ENCODE data around the gene ISCU.

Gene ISCU

DNA sequence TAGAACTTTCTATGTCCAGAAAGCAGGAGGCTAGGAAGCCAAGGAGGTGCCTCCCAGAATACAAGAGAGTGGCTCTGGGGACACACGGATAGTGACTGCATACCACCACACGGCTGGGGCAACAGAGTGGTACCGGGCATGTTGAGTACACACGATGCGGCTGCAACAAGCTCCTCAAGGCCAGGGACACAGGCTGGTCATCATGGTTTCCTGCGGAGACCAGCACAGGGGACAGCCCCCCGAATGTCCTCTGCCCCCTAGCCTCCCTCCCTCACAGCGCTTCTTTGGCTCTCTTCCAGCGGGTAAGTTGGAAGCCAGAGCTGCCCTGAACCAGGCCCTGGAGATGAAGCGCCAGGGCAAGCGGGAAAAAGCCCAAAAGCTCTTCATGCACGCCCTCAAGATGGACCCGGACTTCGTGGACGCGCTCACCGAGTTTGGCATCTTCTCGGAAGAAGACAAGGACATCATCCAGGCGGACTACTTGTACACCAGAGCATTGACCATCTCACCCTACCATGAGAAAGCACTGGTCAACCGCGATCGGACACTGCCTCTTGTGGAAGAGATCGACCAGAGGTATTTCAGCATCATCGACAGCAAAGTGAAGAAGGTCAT, 44.2 kb upstream of the ISCU start:
- TF ChIP-seq, protein P1, sequence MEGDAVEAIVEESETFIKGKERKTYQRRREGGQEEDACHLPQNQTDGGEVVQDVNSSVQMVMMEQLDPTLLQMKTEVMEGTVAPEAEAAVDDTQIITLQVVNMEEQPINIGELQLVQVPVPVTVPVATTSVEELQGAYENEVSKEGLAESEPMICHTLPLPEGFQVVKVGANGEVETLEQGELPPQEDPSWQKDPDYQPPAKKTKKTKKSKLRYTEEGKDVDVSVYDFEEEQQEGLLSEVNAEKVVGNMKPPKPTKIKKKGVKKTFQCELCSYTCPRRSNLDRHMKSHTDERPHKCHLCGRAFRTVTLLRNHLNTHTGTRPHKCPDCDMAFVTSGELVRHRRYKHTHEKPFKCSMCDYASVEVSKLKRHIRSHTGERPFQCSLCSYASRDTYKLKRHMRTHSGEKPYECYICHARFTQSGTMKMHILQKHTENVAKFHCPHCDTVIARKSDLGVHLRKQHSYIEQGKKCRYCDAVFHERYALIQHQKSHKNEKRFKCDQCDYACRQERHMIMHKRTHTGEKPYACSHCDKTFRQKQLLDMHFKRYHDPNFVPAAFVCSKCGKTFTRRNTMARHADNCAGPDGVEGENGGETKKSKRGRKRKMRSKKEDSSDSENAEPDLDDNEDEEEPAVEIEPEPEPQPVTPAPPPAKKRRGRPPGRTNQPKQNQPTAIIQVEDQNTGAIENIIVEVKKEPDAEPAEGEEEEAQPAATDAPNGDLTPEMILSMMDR (conservative IDR thresholded peaks at IDR 0.05; ENCODE audit: low read length): no peak
- DNase-seq (ENCODE audit: low read depth): no peak

DNA sequence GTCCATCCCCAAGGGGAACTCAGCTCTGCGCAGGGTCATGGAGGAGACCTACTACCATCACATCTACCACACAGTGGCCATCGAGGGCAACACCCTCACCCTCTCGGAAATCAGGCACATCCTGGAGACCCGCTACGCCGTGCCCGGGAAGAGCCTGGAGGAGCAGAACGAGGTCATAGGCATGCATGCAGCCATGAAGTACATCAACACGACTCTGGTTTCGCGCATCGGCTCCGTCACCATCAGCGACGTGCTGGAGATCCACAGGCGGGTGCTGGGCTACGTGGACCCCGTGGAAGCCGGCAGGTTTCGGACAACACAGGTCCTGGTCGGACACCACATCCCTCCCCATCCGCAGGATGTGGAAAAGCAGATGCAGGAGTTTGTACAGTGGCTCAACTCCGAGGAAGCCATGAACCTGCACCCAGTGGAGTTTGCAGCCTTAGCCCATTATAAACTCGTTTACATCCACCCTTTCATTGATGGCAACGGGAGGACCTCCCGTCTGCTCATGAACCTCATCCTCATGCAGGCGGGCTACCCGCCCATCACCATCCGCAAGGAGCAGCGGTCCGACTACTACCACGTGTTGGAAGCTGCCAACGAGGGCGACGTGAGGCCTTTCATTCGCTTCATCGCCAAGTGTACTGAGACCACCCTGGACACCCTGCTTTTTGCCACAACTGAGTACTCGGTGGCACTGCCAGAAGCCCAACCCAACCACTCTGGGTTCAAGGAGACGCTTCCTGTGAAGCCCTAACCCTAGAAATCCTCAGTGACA, 43.5 kb upstream of the ISCU start:
- H3K4me3 ChIP-seq (ENCODE audit: low read length): no peak overlapping the region
- TF ChIP-seq, protein P1 (conservative IDR thresholded peaks at IDR 0.05; ENCODE audit: low read length): no peak
- no peak for DNase-seq (ENCODE audit: low read depth)

More for the DNA sequence above, 44.2 kb upstream of the ISCU start:
- no peak overlapping the region for H3K4me3 ChIP-seq (ENCODE audit: low read length)

DNA sequence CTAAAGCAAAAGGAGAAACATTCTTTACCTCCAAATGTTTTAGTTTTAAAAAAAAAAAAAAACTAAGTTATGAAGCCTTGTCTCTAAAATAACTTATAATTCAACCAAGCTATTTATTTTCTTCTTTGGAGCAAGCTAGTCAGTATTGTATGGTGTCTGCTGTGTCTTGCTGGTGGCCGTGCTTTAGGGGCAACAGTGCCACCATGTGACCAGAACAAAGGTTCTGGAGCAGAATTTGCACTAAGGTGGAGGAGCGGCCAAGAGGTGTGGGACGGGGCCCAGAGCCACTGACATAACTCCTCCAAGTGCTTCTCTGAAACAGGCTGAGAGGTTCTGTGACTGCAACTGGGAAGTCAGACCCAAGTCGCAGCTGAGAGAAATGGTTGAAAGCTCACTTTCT, 42.8 kb upstream of the ISCU start:
- H3K4me3 ChIP-seq (ENCODE audit: low read length): no peak overlapping the region
- no peak for DNase-seq (ENCODE audit: low read depth)
- TF ChIP-seq, protein P1 (conservative IDR thresholded peaks at IDR 0.05; ENCODE audit: low read length): no peak

DNA sequence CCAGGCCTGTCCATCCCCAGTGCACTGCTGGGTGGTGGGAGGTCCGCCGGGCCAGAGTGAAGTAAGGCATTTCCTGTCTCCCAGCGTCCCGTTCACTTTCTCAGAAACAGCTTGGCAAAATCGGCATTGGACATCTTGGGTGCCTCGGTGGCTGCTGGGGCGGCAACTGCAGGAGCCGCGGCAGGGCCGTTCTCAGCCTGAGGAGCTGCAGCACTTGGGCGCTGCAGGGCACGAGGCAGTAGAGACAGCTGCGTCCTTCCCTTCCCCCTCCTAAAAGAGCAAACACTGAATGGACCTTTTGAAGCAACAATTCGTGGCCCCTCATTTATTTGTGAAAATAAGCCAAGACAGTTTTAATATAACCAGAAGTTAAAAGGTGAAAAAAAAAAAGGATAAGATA, 39.0 kb upstream of the ISCU start:
- DNase-seq (ENCODE audit: low read depth): no peak
- TF ChIP-seq, protein P1 (conservative IDR thresholded peaks at IDR 0.05; ENCODE audit: low read length): no peak
- H3K4me3 ChIP-seq (ENCODE audit: low read length): no peak overlapping the region

DNA sequence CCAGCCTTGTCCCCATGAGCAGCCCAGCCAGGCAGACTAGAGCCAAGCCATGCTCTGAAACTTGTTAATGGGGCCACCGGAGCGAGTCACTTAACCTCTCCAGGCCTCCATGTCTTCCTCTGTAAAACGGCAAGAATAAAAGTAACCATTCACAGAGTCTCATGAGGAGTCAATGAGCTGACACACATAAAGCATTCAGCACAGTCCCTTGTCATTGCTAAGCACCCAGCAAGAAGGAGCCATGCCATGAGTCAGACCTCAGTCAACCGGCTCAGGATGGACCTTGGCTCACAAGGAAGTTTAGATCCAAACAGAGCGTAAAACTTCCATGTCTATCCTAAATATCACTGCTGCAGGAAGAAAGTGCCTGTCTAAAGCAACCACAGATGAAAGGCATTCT, 36.7 kb upstream of the ISCU start:
- TF ChIP-seq, protein P1 (conservative IDR thresholded peaks at IDR 0.05; ENCODE audit: low read length): no peak
- peak; percentile 48 for DNase-seq (ENCODE audit: low read depth)
- H3K4me3 ChIP-seq (ENCODE audit: low read length): no peak overlapping the region

DNA sequence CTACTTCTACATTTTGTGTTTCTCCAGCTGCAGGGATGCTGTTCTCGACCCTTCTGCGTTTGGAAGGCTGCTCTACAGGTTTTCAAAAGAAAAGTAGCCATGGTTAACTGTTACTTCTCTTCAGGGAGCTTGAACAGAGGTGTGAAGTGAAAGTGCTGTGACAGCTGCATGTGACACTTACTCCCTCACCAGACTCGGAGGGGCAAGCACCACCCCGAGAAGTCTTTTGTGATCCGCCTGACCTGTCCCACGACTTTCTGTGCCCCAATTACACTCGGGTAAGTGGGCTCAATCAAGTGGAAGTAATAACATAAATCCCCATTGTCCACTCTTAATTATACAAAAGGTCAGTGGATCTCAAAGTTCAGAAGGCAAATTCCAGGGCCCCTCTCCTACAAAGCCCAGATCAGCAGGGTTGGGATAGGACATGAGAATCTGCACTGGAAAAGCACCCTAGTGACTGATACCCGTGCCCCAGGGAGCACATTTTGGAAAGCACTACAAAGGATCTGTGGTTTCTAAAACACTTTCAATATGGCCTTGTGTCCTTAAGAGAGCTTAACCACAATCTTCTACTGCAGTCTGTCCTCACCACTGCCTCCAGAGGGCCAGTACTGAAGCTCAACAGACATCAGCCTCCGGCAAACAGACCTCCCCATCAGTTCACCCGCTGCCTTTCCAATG, 35.8 kb upstream of the ISCU start:
- TF ChIP-seq, protein P1 (conservative IDR thresholded peaks at IDR 0.05; ENCODE audit: low read length): peak; percentile 54
- peak; percentile 74 for DNase-seq (ENCODE audit: low read depth)
- H3K4me3 ChIP-seq (ENCODE audit: low read length): no peak overlapping the region

Measured in AG10803 (cell line).